ENCODE measurements around the gene UTP14C. TPM values are rescaled to one million over a fixed set of nuclear protein-coding genes. Genes with fewer than 3 reads are reported as not detected.

Gene UTP14C
- 11.5 TPM for polyA plus RNA-seq (2012; ENCODE audit: insufficient read depth, insufficient read length, low read depth)

DNA sequence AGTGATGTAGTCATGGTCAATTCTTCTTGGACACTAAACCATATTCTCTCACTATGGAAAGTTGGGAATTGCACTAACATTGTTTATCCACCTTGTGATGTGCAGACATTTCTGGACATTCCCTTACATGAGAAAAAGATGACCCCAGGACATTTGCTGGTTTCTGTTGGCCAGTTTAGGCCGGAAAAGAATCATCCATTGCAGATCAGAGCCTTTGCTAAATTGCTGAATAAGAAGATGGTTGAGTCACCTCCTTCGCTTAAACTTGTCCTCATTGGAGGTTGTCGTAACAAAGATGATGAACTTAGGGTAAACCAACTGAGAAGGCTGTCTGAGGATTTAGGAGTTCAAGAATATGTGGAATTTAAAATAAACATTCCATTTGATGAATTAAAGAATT is at the start of gene UTP14C:
Gene UTP14C, plus strand, starts transcription at position 211 of the 400 bp plus-strand sequence. CDS start 4,114 bp downstream, outside the sequence.
- Histone ChIP-seq H3K9me3 (no peaks in the 10 kb centered on the region), H3K27me3 (no peaks in the 10 kb centered on the region), H3K4me3 (ENCODE audit: low read depth, low read length) (no peak within 1 kb of the TSS), H3K36me3 (peaks cover 50% of the 10 kb centered on the region), H3K4me1 (no peaks in the 10 kb centered on the region)
- TF ChIP-seq, protein P1, sequence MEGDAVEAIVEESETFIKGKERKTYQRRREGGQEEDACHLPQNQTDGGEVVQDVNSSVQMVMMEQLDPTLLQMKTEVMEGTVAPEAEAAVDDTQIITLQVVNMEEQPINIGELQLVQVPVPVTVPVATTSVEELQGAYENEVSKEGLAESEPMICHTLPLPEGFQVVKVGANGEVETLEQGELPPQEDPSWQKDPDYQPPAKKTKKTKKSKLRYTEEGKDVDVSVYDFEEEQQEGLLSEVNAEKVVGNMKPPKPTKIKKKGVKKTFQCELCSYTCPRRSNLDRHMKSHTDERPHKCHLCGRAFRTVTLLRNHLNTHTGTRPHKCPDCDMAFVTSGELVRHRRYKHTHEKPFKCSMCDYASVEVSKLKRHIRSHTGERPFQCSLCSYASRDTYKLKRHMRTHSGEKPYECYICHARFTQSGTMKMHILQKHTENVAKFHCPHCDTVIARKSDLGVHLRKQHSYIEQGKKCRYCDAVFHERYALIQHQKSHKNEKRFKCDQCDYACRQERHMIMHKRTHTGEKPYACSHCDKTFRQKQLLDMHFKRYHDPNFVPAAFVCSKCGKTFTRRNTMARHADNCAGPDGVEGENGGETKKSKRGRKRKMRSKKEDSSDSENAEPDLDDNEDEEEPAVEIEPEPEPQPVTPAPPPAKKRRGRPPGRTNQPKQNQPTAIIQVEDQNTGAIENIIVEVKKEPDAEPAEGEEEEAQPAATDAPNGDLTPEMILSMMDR (IDR thresholded peaks at IDR 0.05; ENCODE audit: low read depth, low read length), result no peak
- DNase-seq, result no peak

DNA sequence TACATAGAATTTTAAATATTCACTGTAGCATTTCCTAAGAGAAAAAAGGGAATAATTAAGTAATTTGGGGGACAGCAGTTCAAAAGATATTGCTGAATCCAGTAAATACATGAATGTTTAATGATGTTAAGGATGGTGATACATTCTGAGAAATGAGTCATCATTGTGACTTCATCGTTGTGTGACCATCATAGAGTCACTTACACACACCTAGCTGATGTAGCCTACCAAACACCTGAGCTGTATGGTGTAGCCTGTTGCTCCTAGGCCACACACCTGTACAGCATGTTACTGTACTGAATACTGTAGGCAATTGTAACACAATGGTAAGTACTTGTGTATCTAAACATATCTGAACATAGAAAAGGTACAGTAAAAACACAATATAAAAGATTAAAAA is 48.1 kb upstream of the UTP14C start:
- H3K9me3 ChIP-seq, result no peaks in the 10 kb centered on the region
- no peak for DNase-seq
- no peaks in the 10 kb centered on the region for H3K4me1 ChIP-seq
- H3K27me3 ChIP-seq, result no peaks in the 10 kb centered on the region
- no peaks in the 10 kb centered on the region for H3K36me3 ChIP-seq
- TF ChIP-seq, protein P1 (IDR thresholded peaks at IDR 0.05; ENCODE audit: low read depth, low read length), result no peak
- no peak overlapping the region for H3K4me3 ChIP-seq (ENCODE audit: low read depth, low read length)

- Histone ChIP-seq H3K27me3 (no peaks in the 10 kb centered on the region), H3K4me3 (ENCODE audit: low read depth, low read length) (no peak overlapping the region), H3K36me3 (no peaks in the 10 kb centered on the region), H3K9me3 (no peaks in the 10 kb centered on the region), H3K4me1 (no peaks in the 10 kb centered on the region)
- no peak for DNase-seq
- TF ChIP-seq, protein P1 (IDR thresholded peaks at IDR 0.05; ENCODE audit: low read depth, low read length), result no peak
These were observed 47.6 kb upstream of the UTP14C start for GRCh38 chr13:51976890-51977289.

DNA sequence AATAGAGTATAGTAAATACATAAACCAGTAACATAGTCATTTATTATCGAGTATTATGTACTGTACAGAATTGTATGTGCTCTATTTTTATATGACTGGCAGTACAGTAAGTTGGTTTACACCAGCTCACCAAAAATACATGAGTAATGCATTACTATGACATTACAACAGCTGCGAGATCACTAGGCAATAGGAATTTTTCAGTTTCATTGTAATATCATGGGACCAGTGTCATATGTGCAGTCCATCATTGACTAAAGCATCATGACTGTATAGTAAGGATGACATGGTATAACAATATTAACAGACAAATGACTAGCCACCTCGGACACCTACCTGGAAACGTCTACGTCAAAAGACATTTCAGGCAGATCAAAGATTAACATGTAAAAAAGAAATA is 46.9 kb upstream of the UTP14C start:
- Histone ChIP-seq H3K36me3 (no peaks in the 10 kb centered on the region), H3K4me1 (no peaks in the 10 kb centered on the region), H3K4me3 (ENCODE audit: low read depth, low read length) (no peak overlapping the region), H3K27me3 (no peaks in the 10 kb centered on the region), H3K9me3 (no peaks in the 10 kb centered on the region)
- TF ChIP-seq, protein P1 (IDR thresholded peaks at IDR 0.05; ENCODE audit: low read depth, low read length), result no peak
- no peak for DNase-seq

DNA sequence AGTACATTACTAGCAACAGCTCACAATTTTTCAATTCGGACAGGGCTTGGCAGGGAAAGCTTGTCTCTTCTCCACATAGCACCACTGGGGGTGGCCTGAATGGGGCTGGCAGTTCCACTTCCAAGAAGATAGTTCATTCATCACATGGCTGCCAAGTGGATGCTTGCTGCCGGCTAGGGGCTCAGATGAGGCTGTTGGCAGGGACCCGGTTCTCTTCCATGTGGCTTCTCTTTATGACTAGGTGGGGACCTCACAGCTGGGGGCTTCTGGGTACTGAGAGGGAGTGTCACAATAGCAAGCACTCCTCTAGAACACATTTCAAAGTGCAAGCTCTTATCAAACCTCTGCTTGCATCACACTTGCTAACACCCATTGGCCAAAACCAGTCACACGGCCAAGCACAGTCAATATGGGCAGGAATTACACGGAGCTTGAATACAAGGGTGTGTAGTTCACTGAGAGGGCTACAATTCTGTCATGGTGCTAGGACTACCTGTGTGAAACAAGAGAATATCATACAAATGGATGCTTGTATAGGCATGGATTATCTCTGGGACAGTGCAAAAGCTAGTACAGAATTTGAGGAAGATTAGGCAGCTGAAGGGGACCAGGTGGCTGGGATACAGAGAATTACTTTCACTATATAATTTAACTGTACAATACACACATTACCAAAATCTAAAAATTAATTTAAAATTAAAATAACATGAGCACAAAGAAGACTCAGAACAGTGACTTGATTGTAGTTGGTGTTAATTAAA is 45.5 kb upstream of the UTP14C start:
- Histone ChIP-seq H3K27me3 (no peaks in the 10 kb centered on the region), H3K9me3 (no peaks in the 10 kb centered on the region), H3K4me1 (no peaks in the 10 kb centered on the region), H3K4me3 (ENCODE audit: low read depth, low read length) (no peak overlapping the region), H3K36me3 (no peaks in the 10 kb centered on the region)
- TF ChIP-seq, protein P1 (IDR thresholded peaks at IDR 0.05; ENCODE audit: low read depth, low read length), result no peak
- DNase-seq, result no peak

DNA sequence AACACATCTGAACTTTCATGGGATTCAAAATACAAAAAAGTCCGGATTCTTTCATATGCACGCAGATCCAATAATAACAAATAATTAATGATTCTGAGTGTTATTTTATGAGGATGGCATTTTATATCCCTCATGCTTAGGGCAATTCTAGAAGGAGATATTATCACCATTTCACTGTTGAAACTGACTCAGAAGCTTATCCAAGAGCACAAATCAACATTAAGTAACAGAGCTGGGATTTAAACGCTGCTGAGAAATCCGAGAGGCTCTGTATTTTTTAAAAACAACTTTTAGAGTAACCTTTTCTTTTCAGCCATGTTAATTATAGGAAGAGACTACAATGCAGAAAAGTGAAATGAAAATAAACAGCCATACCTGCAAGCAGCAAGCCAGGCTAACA is 43.6 kb upstream of the UTP14C start:
- Histone ChIP-seq H3K27me3 (peaks cover 2% of the 10 kb centered on the region; the same call in 1 of the 2 replicates), H3K4me1 (no peaks in the 10 kb centered on the region), H3K9me3 (no peaks in the 10 kb centered on the region), H3K4me3 (ENCODE audit: low read depth, low read length) (no peak overlapping the region), H3K36me3 (no peaks in the 10 kb centered on the region)
- DNase-seq, result no peak
- TF ChIP-seq, protein P1 (IDR thresholded peaks at IDR 0.05; ENCODE audit: low read depth, low read length), result no peak

All from BE2C (cell line).